Natural killer cell (primary cell): Measurements from ENCODE around the gene TVP23A. TPM values are rescaled to one million over a fixed set of nuclear protein-coding genes. Genes with fewer than 3 reads are reported as not detected.

ENCODE experiments used
- ATAC-seq, 3 donors: fragments of 150-1000 bp in 2 of 3; fragments of 200-7000 bp in 1 of 3; cut with Tn5 transposase; 1 replicate in 1 of 3; 2 replicates in 2 of 3; pipeline ENCODE4 v1.10.0; 2021; ENCODE audit warnings: mild to moderate bottlenecking in 2 of 3, moderate library complexity in 2 of 3
- DNase-seq, 2 donors: peaks; one replicate each; pipeline versions ENCODE4 v3.0.0 to v3.0.0-alpha.2; 2013 to 2021; ENCODE audit warnings: mixed read lengths in 1 of 2
- H3K27ac ChIP-seq: one replicate; pipeline ENCODE4 v1.5.1; 2013; ENCODE audit warnings: mild to moderate bottlenecking, low read length
- H3K27me3 ChIP-seq: one replicate; pipeline ENCODE4 v1.6.1; 2013; ENCODE audit warnings: low read length; ENCODE audit not compliant: control insufficient read depth, insufficient read depth
- H3K36me3 ChIP-seq: one replicate; pipeline ENCODE4 v1.6.1; 2013; ENCODE audit warnings: low read length; ENCODE audit not compliant: control insufficient read depth, insufficient read depth
- H3K4me1 ChIP-seq: one replicate; pipeline ENCODE4 v1.6.1; 2013; ENCODE audit warnings: low read length; ENCODE audit not compliant: control insufficient read depth, insufficient read depth
- H3K4me3 ChIP-seq: one replicate; pipeline ENCODE4 v1.5.1; 2013; ENCODE audit warnings: low read length
- H3K9me3 ChIP-seq: one replicate; pipeline ENCODE4 v1.6.1; 2013; ENCODE audit warnings: low read length; ENCODE audit not compliant: control insufficient read depth, insufficient read depth
- H3K27ac Mint-ChIP-seq, 2 donors: one replicate each; pipeline ENCODE4 v1.8.0; 2022; ENCODE audit warnings: mild to moderate bottlenecking in 2 of 2, mixed read lengths in 2 of 2, moderate library complexity in 1 of 2
- H3K27me3 Mint-ChIP-seq, 2 donors: one replicate each; pipeline ENCODE4 v1.8.0; 2022; ENCODE audit warnings: low read depth in 2 of 2, mixed read lengths in 2 of 2
- H3K36me3 Mint-ChIP-seq: one replicate; pipeline ENCODE4 v1.8.0; 2022; ENCODE audit warnings: mixed read lengths
- H3K4me1 Mint-ChIP-seq, 2 donors: one replicate each; pipeline ENCODE4 v1.8.0; 2022; ENCODE audit warnings: mixed read lengths in 2 of 2
- H3K4me3 Mint-ChIP-seq: one replicate; pipeline ENCODE4 v1.8.0; 2022; ENCODE audit warnings: mild to moderate bottlenecking, moderate library complexity, mixed read lengths
- H3K9me3 Mint-ChIP-seq, 2 donors: one replicate each; pipeline ENCODE4 v1.8.0; 2022; ENCODE audit warnings: mixed read lengths in 2 of 2
- CTCF ChIP-seq: fragments of 200-600 bp; IDR thresholded peaks from one replicate; pipeline ENCODE4 v1.8.0; 2022; ENCODE audit warnings: antibody characterized with exemption
- WGBS: methylation state at CpG from one replicate; pipeline ENCODE4 v1.1.7; 2013; ENCODE audit warnings: missing lambda C conversion rate; ENCODE audit not compliant: insufficient coverage; 5-methylcytosine and 5-hydroxymethylcytosine counted together
- intact Hi-C: fragments of 100-400 bp; cut with micrococcal nuclease; formaldehyde crosslinking; loops from one replicate; pipeline ENCODE4 v1.14.2; 2022
- total RNA-seq, 4 donors: library from RNA; stranded (reverse); fragments of 120-200 nt in 1 of 4; gene quantifications; one replicate each; pipeline versions ENCODE4 v1.2.3 to v1.2.4, GENCODE V29; 2013 to 2022

The TVP23A gene
- total RNA-seq, 3 donors from 2014 or later (not counting 1 experiment from before 2014, with no cell fraction given), result not detected

GRCh38 chr16:10865991-10866966 is 47.7 kb upstream of the TVP23A start:
- peaks cover 16 to 20% of the 10 kb centered on the region in 2 donors for H3K27me3 Mint-ChIP-seq
- H3K27me3 ChIP-seq, result no peaks in the 10 kb centered on the region
- peaks cover 35 to 42% of the 10 kb centered on the region in 2 donors for H3K4me1 Mint-ChIP-seq
- H3K36me3 ChIP-seq, result no peaks in the 10 kb centered on the region
- ATAC-seq, result no peak
- H3K27ac ChIP-seq, result no peak overlapping the region
- no peaks in the 10 kb centered on the region for H3K9me3 Mint-ChIP-seq
- H3K9me3 ChIP-seq, result no peaks in the 10 kb centered on the region
- no peak for DNase-seq
- H3K36me3 Mint-ChIP-seq, result no peaks in the 10 kb centered on the region
- intact Hi-C loops, result no loop called here
- no peak for TF ChIP-seq CTCF
- WGBS, result 90% methylated on average over 12 of the region's 13 CpGs
- H3K27ac Mint-ChIP-seq, result no peak overlapping the region
- no peak overlapping the region for H3K4me3 Mint-ChIP-seq
- H3K4me3 ChIP-seq, result no peak overlapping the region
- H3K4me1 ChIP-seq, result peaks cover 52% of the 10 kb centered on the region

- peaks cover 7 to 8% of the 10 kb centered on the region in 2 donors for H3K9me3 Mint-ChIP-seq
- H3K4me1 Mint-ChIP-seq, result peaks cover 0 to 15% of the 10 kb centered on the region in 2 donors
- peaks cover 16 to 20% of the 10 kb centered on the region in 2 donors for H3K27me3 Mint-ChIP-seq
- Histone ChIP-seq H3K4me1 (peaks cover 16% of the 10 kb centered on the region), H3K9me3 (no peaks in the 10 kb centered on the region), H3K27me3 (no peaks in the 10 kb centered on the region), H3K4me3 (no peak overlapping the region), H3K27ac (no peak overlapping the region), H3K36me3 (no peaks in the 10 kb centered on the region)
- 57% methylated on average over 2 of the region's 2 CpGs for WGBS
- no peak overlapping the region for H3K27ac Mint-ChIP-seq
- intact Hi-C loops, result no loop called here
- no peak for ATAC-seq
- no peak for TF ChIP-seq CTCF
- no peak overlapping the region for H3K4me3 Mint-ChIP-seq
- no peak for DNase-seq
- no peaks in the 10 kb centered on the region for H3K36me3 Mint-ChIP-seq
Observed at GRCh38 chr16:10862438-10862837, 43.8 kb upstream of the TVP23A start.

GRCh38 chr16:10859658-10860057 is 41.1 kb upstream of the TVP23A start:
- no peaks in the 10 kb centered on the region for H3K36me3 ChIP-seq
- no peaks in the 10 kb centered on the region for H3K36me3 Mint-ChIP-seq
- H3K27me3 Mint-ChIP-seq, result peaks cover 12 to 20% of the 10 kb centered on the region in 2 donors
- no peak for ATAC-seq
- H3K9me3 ChIP-seq, result no peaks in the 10 kb centered on the region
- peak overlapping the region; percentile 20 to 39 for H3K27ac Mint-ChIP-seq
- no peak for TF ChIP-seq CTCF
- no peak overlapping the region for H3K4me3 Mint-ChIP-seq
- H3K4me1 Mint-ChIP-seq, result peaks cover 0 to 10% of the 10 kb centered on the region in 2 donors
- no peaks in the 10 kb centered on the region for H3K4me1 ChIP-seq
- no peak overlapping the region for H3K27ac ChIP-seq
- intact Hi-C loops, result no loop called here
- H3K27me3 ChIP-seq, result no peaks in the 10 kb centered on the region
- DNase-seq, result no peak
- WGBS, result 85% methylated on average over 6 of the region's 6 CpGs
- peaks cover 7 to 8% of the 10 kb centered on the region in 2 donors for H3K9me3 Mint-ChIP-seq
- H3K4me3 ChIP-seq, result no peak overlapping the region
